Stimulated activated naive CD8-positive, alpha-beta T cell treated with anti-CD3 and anti-CD28 coated beads, Interleukin-15, Interleukin-2, amounts not matched to agents 100 ng/mL and 50 ng/mL, for 24 hours (primary cell): ENCODE measurements around the gene PPFIBP2.

Experiments
- H3K27ac Mint-ChIP-seq: one replicate; pipeline ENCODE4 v1.8.0; 2021; ENCODE audit warnings: mild to moderate bottlenecking, mixed read lengths
- H3K27me3 Mint-ChIP-seq: one replicate; pipeline ENCODE4 v1.8.0; 2021; ENCODE audit warnings: mixed read lengths
- H3K36me3 Mint-ChIP-seq: one replicate; pipeline ENCODE4 v1.8.0; 2021; ENCODE audit warnings: low read depth, mixed read lengths
- H3K4me1 Mint-ChIP-seq: one replicate; pipeline ENCODE4 v1.8.0; 2021; ENCODE audit warnings: low read depth, mixed read lengths
- H3K4me3 Mint-ChIP-seq: one replicate; pipeline ENCODE4 v1.8.0; 2021; ENCODE audit warnings: mild to moderate bottlenecking, mixed read lengths
- H3K9me3 Mint-ChIP-seq: one replicate; pipeline ENCODE4 v1.8.0; 2021; ENCODE audit warnings: mixed read lengths

The PPFIBP2 gene

DNA sequence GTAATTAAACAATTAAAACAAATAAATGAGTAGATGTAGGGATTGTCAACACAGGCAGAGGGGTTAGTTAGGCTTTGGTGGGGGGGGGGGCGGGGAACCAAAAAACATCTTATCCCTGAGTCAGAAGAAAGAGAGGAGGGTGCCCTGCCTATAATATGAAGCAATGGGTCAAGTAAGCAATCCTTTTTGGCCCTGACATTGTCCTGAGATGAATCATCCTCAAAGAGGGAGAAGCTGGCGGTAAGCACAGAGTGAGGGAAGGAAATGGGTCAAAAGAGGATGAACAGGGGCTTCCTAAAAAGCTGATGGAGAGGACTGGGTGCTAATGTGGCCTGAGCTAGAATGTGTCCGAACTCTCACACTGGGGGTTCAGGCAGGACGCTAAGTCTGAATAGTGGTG lies 23.7 kb upstream of the PPFIBP2 start:
- Mint-ChIP-seq H3K4me3 (no peak overlapping the region), H3K27me3 (no peaks in the 10 kb centered on the region), H3K9me3 (no peaks in the 10 kb centered on the region), H3K4me1 (no peaks in the 10 kb centered on the region), H3K27ac (no peak overlapping the region), H3K36me3 (no peaks in the 10 kb centered on the region)

DNA sequence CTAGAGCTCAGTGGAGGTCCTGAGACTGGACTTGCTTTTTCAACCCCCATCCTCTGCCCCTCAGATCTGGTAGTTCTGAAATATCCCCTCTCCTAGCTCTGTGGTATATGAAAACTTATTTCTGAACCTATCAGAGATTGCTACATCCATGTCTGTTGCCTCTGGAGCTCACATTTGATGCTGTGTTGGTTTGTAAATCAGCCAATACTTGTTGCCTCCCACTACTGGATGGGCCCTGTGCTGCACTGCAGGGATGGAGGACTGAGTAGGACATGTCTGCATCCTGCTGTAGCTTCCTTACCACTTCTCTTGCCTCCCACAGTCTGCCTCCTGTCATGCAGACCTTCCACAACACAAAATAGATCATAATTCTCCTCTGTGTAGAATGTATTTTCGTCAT lies 23.3 kb upstream of the PPFIBP2 start:
- no peak overlapping the region for H3K27ac Mint-ChIP-seq
- no peaks in the 10 kb centered on the region for H3K36me3 Mint-ChIP-seq
- H3K9me3 Mint-ChIP-seq: no peaks in the 10 kb centered on the region
- no peaks in the 10 kb centered on the region for H3K27me3 Mint-ChIP-seq
- no peak overlapping the region for H3K4me3 Mint-ChIP-seq
- peaks cover 4% of the 10 kb centered on the region for H3K4me1 Mint-ChIP-seq

- Mint-ChIP-seq H3K4me1 (peaks cover 16% of the 10 kb centered on the region), H3K27me3 (no peaks in the 10 kb centered on the region), H3K36me3 (no peaks in the 10 kb centered on the region), H3K9me3 (no peaks in the 10 kb centered on the region), H3K4me3 (no peak overlapping the region), H3K27ac (no peak overlapping the region)
Observed at GRCh38 chr11:7492253-7492652, 21.5 kb upstream of the PPFIBP2 start.

- Mint-ChIP-seq H3K4me3 (no peak overlapping the region), H3K36me3 (no peaks in the 10 kb centered on the region), H3K4me1 (peaks cover 19% of the 10 kb centered on the region), H3K9me3 (no peaks in the 10 kb centered on the region), H3K27ac (no peak overlapping the region), H3K27me3 (no peaks in the 10 kb centered on the region)
Observed at GRCh38 chr11:7493670-7494069, 20.1 kb upstream of the PPFIBP2 start.

DNA sequence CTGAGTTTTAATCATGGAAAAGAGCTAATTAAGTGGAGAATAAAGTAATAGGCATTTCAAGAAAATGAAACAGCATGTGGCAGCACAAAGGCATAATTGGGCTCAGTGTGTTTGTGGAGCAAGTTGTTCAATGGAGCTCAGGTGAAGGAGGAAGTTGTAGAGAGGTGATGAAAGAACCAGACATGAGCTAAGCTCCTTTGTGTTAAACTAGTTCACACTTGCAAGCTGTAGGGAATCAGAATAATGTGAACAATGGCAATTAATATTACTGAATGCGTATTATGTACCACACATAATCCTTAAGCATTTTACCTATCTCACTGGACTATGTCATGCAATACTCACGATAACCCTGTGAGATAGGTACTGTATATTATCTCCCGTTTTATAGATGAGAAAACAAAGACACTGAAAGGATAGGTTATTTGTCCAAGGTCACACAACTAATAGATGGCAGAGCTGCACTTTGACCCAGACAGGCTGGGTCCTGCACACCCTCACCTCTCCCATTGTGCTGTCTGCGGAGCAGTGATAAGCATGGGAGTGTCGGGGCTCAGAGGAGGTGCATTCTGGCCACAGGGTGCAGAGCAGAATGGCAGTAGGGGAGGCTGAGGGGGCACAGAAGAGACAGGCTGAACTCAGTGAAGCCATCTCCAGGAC lies 19.6 kb upstream of the PPFIBP2 start:
- no peak overlapping the region for H3K4me3 Mint-ChIP-seq
- H3K27ac Mint-ChIP-seq: no peak overlapping the region
- no peaks in the 10 kb centered on the region for H3K9me3 Mint-ChIP-seq
- peaks cover 19% of the 10 kb centered on the region for H3K4me1 Mint-ChIP-seq
- no peaks in the 10 kb centered on the region for H3K27me3 Mint-ChIP-seq
- H3K36me3 Mint-ChIP-seq: no peaks in the 10 kb centered on the region

- peaks cover 19% of the 10 kb centered on the region for H3K4me1 Mint-ChIP-seq
- H3K27ac Mint-ChIP-seq: peak overlapping the region; percentile 84
- no peak overlapping the region for H3K4me3 Mint-ChIP-seq
Observed at GRCh38 chr11:7495882-7496551, 17.8 kb upstream of the PPFIBP2 start.

GRCh38 chr11:7498193-7498592 lies 15.6 kb upstream of the PPFIBP2 start:
- Mint-ChIP-seq H3K27ac (no peak overlapping the region), H3K36me3 (no peaks in the 10 kb centered on the region), H3K27me3 (no peaks in the 10 kb centered on the region), H3K4me3 (no peak overlapping the region), H3K4me1 (peaks cover 19% of the 10 kb centered on the region), H3K9me3 (no peaks in the 10 kb centered on the region)

More at GRCh38 chr11:7495882-7496551, 17.8 kb upstream of the PPFIBP2 start:
- no peaks in the 10 kb centered on the region for H3K36me3 Mint-ChIP-seq
- H3K27me3 Mint-ChIP-seq: no peaks in the 10 kb centered on the region
- no peaks in the 10 kb centered on the region for H3K9me3 Mint-ChIP-seq

GRCh38 chr11:7499081-7499480 lies 14.7 kb upstream of the PPFIBP2 start:
- H3K36me3 Mint-ChIP-seq: no peaks in the 10 kb centered on the region
- H3K27ac Mint-ChIP-seq: no peak overlapping the region
- no peaks in the 10 kb centered on the region for H3K9me3 Mint-ChIP-seq
- H3K27me3 Mint-ChIP-seq: no peaks in the 10 kb centered on the region
- no peak overlapping the region for H3K4me3 Mint-ChIP-seq
- peaks cover 19% of the 10 kb centered on the region for H3K4me1 Mint-ChIP-seq

- Mint-ChIP-seq H3K9me3 (no peaks in the 10 kb centered on the region), H3K4me3 (no peak overlapping the region), H3K36me3 (no peaks in the 10 kb centered on the region), H3K27me3 (no peaks in the 10 kb centered on the region), H3K27ac (no peak overlapping the region), H3K4me1 (peaks cover 18% of the 10 kb centered on the region)
Observed at GRCh38 chr11:7500251-7500650, 13.5 kb upstream of the PPFIBP2 start.

DNA sequence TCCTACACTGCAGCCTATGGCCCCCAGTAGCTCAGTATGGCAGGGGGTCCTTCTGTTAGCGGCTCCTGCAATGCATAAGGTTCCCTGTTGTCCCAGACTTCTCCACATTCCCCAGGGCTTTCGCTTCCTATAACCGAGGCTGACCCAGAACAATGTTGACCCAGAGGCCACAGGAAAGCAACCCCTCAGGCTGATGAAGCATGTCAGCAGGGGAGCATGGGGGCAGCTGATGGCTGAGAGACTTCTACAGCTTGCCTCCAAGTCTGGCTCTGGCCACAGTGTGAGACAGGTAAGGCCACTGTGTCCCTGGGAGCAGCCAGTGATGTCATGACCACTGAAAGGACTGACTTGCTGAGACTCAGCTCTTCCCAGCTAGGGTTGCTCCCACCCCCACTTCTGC lies 12.5 kb upstream of the PPFIBP2 start:
- no peaks in the 10 kb centered on the region for H3K27me3 Mint-ChIP-seq

GRCh38 chr11:7501894-7502293 lies 11.9 kb upstream of the PPFIBP2 start:
- H3K4me3 Mint-ChIP-seq: no peak overlapping the region
- no peaks in the 10 kb centered on the region for H3K36me3 Mint-ChIP-seq
- no peaks in the 10 kb centered on the region for H3K27me3 Mint-ChIP-seq
- peaks cover 3% of the 10 kb centered on the region for H3K4me1 Mint-ChIP-seq
- no peaks in the 10 kb centered on the region for H3K9me3 Mint-ChIP-seq
- no peak overlapping the region for H3K27ac Mint-ChIP-seq

More for the DNA sequence above, 12.5 kb upstream of the PPFIBP2 start:
- Mint-ChIP-seq H3K27ac (no peak overlapping the region), H3K4me3 (no peak overlapping the region), H3K4me1 (peaks cover 8% of the 10 kb centered on the region), H3K36me3 (no peaks in the 10 kb centered on the region), H3K9me3 (no peaks in the 10 kb centered on the region)

- no peak overlapping the region for H3K27ac Mint-ChIP-seq
- H3K4me1 Mint-ChIP-seq: peaks cover 2% of the 10 kb centered on the region
- no peaks in the 10 kb centered on the region for H3K27me3 Mint-ChIP-seq
- H3K9me3 Mint-ChIP-seq: no peaks in the 10 kb centered on the region
- H3K36me3 Mint-ChIP-seq: no peaks in the 10 kb centered on the region
- no peak overlapping the region for H3K4me3 Mint-ChIP-seq
Observed at GRCh38 chr11:7506243-7506642, 7.6 kb upstream of the PPFIBP2 start.

- H3K27ac Mint-ChIP-seq: no peak overlapping the region
- peaks cover 20% of the 10 kb centered on the region for H3K4me1 Mint-ChIP-seq
- H3K36me3 Mint-ChIP-seq: no peaks in the 10 kb centered on the region
- no peaks in the 10 kb centered on the region for H3K27me3 Mint-ChIP-seq
- H3K9me3 Mint-ChIP-seq: no peaks in the 10 kb centered on the region
- no peak overlapping the region for H3K4me3 Mint-ChIP-seq
Observed at GRCh38 chr11:7508087-7508486, 5.7 kb upstream of the PPFIBP2 start.

DNA sequence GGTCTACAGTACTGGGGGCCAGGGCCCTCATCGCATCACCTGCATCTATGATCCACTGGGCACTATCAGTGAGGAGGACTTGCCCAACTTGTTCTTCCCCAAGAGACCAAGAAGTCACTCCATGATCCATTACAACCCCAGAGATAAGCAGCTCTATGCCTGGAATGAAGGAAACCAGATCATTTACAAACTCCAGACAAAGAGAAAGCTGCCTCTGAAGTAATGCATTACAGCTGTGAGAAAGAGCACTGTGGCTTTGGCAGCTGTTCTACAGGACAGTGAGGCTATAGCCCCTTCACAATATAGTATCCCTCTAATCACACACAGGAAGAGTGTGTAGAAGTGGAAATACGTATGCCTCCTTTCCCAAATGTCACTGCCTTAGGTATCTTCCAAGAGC lies 3.8 kb upstream of the PPFIBP2 start:
- Mint-ChIP-seq H3K27me3 (peaks cover 4% of the 10 kb centered on the region), H3K27ac (no peak overlapping the region), H3K36me3 (no peaks in the 10 kb centered on the region), H3K9me3 (no peaks in the 10 kb centered on the region), H3K4me3 (no peak overlapping the region), H3K4me1 (peaks cover 27% of the 10 kb centered on the region)

- Mint-ChIP-seq H3K9me3 (no peaks in the 10 kb centered on the region), H3K36me3 (no peaks in the 10 kb centered on the region), H3K4me1 (peaks cover 41% of the 10 kb centered on the region), H3K27ac (no peak overlapping the region), H3K4me3 (no peak overlapping the region), H3K27me3 (peaks cover 5% of the 10 kb centered on the region)
Observed at GRCh38 chr11:7511401-7511800, 2.4 kb upstream of the PPFIBP2 start.
